CD4-positive, alpha-beta T cell treated with Interleukin-15 for 4 hours (primary cell): ENCODE results near the gene ARSG.
"Not testable (repeated sequence)": the region's sequence is repeated elsewhere in the genome, so short reads cannot be mapped to it uniquely, and the experiment has no call there.

Experiments
- DNase-seq: peaks from one replicate; pipeline ENCODE4 v3.0.0-alpha.2; 2020; ENCODE audit warnings: low spot score

Gene ARSG

DNA sequence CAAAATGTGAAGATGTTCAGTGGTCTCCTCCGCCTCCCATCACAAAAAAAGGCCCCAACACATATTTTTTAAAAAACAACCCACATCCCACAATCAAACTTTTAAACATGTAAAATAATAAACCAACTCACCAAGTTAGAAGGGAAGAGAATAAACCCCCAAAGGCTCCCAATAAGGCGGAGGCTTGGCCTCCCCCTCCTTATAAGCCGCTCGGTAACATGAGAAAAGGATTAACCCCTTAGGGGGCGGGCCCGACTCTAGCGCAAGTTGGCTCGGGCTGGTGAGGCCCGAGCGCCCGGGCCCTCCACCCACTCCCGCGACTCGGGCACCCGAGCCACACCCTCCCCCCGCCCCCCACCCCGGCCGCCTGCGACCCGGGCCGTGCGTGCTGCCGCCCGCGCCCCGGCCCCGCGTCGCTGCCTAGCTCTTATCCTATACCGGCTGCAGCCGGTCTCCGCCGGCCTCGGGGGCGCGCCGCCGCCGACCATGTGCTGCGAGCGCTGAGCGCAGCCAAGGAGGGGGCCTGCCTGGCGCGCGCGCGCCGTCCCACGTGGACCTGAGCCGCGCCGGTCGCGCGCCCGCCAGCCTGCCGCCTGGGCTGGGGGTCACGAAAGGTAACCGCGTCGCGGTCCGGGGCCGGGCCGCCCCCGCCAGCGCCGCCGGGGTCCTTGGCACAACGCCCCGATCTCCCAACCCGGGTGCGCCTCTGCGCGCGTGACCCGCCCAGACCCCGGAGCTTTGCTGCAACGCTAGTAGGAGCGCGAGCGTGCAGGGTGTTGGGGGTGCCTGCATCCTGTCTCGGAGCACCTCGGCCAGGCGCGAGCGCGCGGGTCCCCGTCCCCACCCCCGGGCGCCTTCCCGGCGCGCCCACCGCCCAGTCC, at the start of gene ARSG, which contains the start of gene SLC16A6:
ARSG (plus strand) TSS at position 541 of the 881 bp plus-strand sequence. CDS start 15,999 bp downstream, outside the sequence.
SLC16A6 (minus strand) TSS at position 173 of the 881 bp plus-strand sequence. CDS start 12,807 bp downstream, outside the sequence.
- DNase-seq: peak; percentile 83

DNA sequence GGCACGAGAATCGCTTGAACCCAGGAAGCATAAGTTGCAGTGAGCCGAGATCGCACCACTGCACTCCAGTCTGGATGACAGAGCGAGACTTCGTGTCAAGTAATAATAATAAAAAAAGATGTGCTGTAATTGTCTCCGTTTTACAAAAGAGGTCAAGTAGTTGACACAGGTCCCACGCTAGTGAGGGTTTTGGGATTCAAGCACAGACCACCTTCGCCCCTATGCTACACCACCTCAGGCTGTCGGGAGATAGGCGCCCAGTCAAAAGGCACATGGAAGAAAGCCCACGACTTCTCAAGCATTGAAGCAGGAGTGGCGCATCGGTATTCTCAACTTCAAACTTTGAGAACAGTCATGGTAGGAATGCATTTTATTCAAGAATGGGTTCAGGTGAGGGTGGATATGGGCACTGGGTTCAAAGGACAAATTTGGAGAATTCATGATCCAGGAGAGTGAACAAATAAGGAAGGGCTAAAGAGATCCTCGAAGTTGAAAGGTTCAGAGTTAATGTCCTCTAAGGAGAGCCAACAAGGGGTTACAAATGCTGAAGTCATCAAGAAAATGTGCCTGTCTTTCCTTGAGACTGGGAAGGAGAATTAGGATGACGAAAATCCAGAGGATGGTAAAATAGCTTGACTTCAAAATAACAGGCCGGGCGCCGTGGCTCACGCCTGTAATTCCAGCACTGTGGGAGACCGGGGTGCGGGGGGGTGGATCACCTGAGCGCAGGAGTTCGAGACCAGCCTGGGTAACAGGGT, 44.8 kb upstream of the ARSG start:
- no peak for DNase-seq

DNA sequence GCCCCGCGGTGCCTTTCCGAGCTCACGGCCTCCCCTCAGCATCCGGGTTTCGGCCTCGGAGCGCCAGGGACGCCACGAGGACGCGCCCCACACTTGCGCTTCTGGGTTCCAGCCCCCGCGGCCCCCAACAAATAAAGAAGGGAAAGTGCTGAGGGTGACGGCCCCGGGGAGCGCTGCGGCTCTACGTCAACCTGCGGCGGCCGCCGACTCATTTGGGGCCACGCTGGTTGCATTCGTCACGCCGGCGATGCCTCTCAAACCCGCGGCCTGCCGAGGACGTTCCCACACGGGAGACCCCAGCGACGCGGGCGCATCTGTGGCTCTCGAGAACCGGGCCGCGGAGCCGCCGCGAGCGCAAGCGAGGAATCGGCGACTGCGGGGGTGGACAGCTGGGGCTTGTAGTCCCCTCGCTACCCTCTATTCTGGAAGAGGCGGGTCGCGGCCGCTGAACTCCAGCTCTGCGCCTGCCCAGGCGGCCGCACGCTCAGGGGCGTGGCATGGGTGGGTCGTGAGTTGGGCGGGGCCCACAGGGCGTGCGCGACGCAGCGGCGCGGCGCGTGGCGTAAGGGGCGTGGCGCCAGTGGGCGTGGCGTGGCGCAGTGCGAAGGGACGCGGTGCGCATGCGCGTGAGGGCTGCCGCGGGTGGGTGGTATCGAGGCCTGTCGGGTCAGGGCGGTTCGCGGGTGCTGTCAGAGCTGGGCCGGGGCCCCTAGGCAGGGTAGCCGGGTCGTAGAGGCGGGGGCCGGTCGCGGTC, 43.7 kb upstream of the ARSG start, which contains the start of gene AMZ2:
AMZ2 (plus strand) TSS at position 599 of the 754 bp plus-strand sequence. CDS start 2,145 bp downstream, outside the sequence.
- DNase-seq: peak; percentile 96

DNA sequence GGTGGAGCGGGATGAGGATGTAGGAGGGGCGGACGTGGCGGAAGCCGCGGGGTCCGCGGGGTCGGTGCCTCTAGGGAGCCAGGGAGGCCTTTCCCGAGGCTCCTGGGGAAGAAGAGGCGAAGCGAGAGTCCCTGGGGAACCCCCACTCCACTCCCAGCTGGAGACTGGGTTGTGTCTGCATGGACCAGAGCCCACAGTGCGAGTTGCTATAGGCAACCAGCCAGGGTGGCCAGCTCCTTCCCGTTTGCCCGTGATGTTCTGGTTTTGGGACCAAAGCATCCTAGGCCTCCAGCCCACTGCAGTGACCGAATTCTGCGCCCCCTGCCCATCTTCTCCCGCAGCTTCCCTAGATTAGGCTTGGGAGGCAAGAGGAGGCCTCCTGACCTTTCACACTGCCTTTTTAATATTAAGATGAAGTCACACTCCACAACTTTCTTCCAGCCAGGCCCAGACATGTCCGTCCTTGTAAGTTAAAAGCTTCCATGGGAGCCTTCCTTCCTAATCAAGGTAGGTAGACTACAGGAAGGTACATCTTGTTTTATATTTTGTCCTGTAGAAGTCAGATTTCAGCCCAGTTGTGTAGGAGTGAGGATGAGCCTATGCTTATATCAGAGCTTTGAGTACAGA, 43.0 kb upstream of the ARSG start:
- DNase-seq: no peak

DNA sequence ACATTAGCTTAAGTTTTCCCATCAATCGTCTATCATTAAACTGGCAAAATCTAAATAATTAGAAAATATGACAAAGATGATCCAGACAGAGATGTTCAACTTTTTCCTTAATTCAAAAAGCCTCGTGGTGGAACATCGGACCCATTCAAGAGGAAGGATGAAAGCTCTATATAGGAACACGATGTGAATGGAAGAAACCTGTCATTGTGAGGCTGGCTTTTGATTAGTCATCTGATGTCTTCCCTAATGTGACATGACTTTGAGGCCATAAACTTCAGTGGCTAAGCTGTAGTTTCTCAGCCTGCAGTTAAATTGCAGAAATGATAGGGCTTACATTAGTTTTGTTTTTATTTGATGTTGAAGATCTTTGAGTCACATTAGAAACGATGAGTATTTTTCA, 42.4 kb upstream of the ARSG start:
- peak; percentile 61 for DNase-seq

DNA sequence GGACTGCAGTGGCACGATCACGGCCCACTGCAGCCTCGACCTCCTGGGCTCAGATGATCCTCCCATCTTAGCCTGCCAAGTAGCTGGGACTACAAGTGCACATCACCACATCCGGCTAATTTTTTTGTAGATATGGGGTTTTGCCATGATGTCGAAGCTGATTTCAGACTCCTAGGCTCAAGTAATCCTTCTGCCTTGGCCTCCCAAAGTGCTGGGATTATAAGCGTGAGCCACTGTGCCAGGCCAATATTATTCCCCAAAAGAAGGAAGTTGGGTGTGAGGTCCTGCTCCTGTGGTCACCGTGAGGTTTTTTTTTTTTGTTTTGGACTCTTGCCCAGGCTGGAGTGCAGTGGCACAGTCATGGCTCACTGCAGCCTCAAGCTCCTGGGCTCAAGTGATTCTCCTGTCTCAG, 41.9 kb upstream of the ARSG start:
- peak; percentile 43 for DNase-seq

DNA sequence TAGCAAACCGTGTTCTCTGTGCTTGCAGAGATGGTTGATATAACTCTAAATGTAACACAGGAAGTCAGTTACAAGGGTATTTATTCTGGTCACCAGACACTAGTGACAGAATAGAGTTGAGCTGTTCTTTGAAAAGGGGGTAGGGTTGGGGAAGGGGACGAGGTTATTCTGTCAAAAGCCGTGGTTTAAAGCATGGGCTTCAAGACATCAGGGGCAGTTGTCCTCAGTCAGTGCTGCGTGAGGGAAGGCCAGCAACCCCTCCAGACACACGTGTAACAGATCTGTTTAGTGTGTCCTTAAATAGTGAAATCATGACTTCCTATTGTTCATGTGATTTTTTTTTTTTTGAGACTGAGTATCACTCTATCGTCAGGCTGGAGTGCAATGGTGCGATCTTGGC, 37.9 kb upstream of the ARSG start:
- DNase-seq: peak; percentile 30

DNA sequence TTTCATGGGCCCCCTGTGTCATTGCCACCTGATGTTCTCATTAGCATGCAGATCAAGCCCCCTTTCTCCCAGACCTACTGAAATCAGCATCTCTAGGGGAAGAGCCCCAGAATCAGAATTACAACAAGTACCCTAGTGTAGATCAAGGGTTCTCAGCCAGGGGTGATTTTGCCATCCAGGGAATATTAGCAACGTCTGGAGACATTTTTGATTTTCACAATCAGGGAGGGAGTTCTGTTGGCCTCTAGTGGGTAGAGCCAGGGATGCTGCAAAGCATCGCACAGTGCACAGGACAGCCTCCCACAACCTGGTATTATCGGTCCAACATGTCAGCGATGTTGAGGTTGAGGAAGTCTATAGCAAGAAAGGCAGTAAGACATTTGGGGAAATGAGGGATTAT, 36.1 kb upstream of the ARSG start:
- DNase-seq: no peak

DNA sequence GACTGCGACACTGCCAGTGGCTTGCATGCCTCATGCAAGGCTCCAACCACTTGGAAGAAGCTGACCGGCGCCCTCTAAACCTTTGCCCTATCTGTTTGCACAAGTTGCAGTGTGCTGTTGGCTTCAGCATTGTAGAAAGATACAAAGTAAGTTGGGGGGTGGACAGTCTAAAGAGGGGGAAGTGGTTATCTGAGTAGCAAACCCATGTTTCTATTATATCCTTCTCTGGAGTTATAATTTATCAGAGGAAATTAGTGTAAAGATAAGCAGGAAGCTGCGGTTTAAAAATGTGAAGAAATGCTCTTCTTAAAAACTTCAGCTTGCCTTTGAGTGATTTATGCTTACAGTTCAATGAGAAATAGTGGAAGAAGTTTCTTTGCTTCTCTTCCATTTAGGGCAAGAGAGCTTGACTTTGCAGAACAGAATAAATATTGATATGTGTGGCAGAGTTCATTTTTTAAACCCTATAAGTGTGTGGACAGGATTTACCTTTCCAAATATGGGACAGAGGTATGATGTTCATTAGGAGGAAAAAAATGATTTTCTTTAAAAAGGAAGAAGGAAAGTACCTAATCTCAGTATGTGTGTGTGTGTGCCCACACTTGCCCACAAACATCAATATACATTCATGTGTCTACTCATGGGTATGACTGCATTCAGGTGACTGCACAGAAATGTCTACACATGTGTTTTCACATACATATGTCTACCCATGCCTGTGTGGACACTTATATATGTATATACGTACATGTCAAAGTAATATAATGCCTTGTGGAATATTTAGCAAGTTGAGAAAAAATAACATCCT, 35.4 kb upstream of the ARSG start:
- peak; percentile 43 for DNase-seq

DNA sequence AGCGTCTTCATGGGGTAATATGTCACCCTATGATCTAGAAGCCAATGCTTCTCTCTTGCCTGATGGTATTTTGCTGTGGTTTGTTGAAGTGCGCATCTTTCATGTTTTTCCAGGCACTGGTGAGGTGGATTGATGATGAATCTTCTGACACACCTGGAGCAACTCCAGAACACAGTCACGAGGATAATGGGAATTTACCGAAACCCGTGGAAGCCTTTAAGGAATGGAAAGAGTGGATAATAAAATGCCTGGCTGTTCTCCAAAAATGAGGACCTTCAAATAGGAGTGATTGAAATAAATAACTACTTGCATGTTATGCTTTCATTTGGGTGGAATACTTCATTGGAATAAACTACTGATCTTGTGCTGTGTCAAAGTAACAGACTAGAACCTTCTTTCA, 34.6 kb upstream of the ARSG start:
- not testable (repeated sequence) for DNase-seq

DNA sequence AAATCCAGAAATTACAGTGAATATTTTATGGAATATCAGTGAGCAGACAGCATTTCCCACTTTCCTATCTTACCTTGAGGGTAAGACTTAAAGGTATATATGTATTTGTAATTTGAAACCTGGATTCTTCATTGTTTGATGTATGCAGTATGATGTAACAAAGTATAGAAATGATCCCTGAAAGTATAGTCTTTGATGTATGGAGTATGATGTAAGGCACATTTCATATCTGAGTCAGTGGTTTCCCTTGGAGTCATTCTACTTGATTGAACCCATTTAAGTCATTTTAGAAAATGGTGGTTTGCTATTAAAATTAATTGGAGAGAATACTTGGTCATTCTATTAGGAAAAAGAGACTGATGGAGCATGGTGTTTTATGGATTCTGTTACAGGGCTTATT, 33.4 kb upstream of the ARSG start:
- no peak for DNase-seq

DNA sequence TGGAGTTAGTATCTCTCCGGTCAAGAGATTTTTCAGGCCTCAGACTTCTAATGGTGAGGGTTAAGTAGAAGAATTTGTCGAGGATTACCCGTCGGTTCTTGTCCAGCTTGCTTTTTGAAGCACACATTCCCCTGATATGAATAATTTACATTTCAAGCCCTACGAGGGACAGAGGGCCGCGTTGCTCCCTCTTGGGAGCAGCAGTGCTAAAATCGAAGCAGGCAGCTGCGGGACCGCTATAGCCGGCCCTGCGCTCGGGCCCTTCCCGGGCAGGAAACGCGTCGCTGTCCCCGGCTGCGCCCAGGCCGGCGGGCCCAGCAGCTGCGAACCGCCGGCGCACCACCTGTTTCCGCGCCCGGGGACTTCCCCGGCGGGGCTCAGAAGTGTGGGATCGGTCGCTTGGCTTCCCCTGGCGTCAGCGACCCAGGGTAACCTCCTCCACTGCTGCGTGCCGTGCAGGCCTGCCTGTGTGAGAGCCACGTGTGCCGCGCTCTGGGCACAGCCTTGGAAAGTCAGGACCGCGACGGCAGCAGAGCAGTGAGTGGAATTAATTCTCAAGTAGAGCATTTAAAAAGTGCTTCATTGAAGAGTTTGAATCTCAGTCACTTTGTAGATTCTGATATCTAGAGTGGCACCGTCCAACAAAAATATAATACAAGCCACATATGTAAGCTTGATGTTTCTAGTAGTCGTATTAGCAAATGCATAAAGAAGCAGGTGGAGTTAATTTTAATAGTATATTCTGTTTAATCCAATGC, 32.2 kb upstream of the ARSG start:
- DNase-seq: peak; percentile 86

DNA sequence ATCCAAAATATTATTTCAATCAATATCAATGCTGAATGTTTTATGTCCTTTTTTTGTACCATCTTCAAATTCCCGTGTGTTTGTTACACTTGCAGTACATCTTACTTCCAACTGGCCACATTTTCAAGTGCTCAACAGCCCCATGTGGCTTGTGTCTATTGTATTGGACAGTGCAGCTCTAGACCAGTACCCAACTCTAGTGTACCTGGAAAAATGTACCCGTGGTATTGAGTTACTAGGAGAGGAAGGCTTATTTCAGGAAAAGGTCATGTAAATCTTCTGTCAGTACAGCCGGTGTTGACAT, 31.7 kb upstream of the ARSG start:
- not testable (repeated sequence) for DNase-seq

DNA sequence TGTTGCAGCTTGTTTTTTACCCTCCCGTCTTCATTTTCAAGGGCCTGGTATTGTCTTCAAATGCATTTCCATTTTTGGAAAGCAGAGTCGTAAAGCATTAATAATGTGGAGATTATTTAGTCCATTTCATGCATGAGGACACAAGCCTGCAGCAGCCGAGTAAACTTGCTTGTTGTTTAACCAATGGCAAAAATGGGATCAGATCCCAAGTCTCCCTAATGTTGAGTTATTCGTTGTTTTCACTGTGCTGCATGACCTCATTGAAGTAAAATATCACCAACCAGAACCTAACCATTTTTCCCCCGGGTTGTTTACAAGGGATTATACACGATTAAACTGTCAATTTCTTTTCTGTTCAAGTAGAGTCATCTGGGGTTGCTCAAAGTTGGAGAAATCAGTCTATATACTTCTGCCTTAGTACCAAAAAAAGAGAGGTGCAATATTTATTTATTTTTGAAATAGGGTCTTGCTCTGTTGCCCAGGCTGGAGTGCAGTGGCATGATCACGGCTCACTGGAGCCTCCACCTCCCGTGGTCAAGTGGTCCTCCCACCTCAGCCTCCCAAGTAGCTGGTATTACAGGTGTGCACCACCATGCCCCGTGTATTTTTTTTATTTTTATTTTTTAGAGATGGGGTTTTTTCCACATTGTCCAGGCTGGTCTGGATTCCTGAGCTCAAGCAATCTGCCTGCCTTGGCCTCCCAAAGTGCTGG, 31.1 kb upstream of the ARSG start:
- no peak for DNase-seq

DNA sequence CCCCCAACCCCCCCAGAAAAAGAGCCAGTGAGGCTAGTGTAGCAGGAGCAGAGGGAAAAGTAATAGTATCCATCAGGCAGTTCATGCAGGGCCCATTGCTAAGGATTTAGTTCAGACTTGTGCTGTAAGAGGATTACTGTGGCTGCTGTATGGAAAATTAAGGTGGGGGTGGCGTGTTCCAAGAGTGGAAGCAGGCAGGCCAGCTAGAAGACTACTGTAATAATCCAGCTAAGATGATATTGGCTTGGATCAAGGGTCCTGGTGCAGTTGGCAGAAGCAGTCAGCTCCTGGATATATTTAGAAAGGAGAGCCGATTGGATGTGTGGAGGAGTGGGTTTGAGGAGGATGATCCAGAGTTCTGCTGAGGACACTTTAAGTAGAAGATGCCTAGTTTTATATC, 28.8 kb upstream of the ARSG start:
- not testable (repeated sequence) for DNase-seq

DNA sequence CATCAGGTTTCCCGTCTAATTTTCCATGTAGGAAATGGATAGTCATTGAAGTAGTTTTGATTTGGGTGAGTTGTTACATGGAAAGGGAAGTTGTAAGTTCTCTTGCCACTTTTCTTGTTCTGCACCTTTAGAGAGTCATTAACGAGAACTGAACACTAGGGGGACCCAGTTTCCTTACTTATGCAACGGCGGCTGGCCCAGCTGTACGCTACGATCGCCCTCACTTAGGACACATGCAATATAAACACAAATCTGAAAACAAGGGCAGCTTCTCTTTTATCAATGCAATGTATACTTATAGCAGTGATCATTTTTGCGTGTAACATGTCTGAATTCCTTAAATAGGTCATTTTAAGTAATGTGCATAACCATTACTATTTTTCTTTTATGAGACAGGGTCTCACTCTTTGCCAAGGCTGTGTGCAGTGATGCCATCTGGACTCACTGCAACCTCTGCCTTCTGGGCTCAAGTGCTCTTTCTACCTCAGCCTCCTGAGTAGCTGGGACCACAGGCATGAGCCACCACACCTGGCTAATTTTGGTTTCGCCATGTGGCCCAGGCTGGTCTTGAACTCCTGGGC, 28.1 kb upstream of the ARSG start:
- peak; percentile 79 for DNase-seq

DNA sequence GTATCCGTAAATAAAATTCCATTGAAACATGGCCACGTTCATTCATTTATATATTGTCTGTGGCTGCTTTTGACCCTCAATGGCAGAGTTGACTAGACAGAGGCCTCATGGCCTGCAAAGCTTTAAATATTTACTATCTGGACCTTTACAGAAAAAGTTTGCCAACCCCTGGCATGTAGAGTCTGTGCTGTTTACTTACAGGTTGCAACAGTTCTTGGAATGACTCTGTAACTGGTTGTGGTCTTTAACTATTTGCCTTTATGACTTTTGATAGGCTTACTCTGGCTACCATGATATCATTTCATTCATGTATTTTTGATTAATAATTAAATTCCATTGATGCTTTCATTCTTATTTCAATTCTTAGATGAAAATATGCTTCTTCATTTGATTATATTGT, 25.5 kb upstream of the ARSG start:
- DNase-seq: not testable (repeated sequence)

DNA sequence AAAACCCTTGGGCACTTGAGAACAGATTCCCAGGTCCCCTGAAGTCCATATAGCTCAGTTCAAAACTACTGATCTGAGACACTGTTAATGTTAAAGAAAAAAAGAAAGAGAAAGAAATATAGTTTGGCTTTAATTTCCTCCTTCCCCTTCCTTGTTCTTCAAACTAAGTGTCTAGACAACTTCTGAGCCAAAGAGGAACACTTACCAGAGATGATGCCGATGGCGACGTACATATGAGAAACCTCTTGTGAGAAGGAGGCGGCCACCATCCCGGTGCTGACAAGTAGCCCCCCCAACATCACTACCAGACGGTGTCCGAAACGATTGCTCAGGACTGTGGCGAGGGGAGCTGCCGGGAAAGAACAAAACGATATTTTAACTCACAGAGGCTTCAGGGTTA, 17.6 kb upstream of the ARSG start:
- DNase-seq: no peak

DNA sequence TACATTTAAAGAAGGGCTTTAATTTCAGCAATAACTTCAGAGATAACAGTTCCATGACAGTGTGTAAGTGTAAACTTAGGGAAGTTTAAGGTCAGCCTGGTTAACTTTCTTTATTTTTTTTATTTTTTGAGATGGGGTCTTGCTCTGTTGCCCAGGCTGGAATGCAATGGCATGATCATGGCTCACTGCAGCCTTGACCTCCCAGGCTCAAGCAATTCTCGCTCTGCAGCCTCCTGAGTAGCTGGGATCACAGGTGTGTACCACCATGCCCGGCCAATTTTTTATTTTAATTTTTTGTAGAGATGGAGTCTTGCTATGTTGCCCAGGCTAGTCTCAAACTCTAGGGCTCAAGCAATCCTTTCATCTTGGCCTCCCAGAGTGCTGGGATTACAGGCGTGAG, 15.0 kb upstream of the ARSG start:
- DNase-seq: not testable (repeated sequence)
